HG03575 (cell line): ENCODE results near the gene CIDEA.
"Not testable (repeated sequence)": the region's sequence is repeated elsewhere in the genome, so short reads cannot be mapped to it uniquely, and the experiment has no call there.

Experiments
- ATAC-seq: cut with Tn5 transposase; IDR thresholded peaks from one replicate; pipeline ENCODE4 v1.9.1; 2021; ENCODE audit not compliant: unreplicated experiment, insufficient number of reproducible peaks, low FRiP score; ENCODE audit errors: extremely low read depth

The CIDEA gene

DNA sequence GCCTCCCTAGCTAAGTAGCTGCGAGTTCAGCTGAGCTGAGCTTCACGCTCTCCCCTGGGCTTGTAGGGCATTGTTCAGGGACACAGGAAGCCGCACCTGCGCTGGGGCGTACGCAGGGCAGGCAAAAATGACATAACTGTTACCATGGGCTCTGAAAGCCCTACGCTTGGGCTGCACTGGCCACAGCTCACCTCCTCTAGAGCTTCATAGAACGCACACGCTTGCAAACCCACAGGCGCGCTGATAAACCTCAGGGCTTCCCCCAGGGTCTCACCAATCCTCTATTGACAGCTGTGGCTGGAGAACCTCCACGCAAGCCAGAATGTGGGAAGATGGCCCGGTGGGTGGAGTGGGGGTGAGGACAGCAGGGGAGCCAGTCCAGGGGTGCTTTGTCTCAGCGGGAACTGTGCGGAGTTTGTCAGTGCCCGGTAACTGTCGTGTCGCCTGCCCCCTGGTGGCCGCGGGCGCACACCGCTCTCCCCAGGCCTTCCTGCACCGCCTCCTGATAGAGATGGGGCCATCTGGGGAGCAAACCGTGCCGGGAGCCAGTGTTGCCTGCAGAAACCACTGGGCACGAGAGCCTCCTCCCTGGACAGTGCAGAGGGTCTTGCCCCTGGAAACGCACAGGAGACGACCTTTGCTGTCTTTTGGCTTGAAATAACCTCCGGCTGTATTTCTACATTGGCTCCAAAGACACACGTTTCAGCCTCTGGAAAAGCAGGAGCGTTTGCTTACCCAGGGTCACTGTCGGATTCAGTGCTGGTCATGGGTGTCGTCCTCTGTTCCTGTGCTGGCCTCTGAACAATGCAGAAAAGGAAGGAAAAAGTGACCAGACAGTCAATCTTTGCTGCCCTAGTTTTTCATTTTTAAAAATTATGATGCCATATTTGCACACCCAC is 17.0 kb upstream of the CIDEA start:
- no peak for ATAC-seq

DNA sequence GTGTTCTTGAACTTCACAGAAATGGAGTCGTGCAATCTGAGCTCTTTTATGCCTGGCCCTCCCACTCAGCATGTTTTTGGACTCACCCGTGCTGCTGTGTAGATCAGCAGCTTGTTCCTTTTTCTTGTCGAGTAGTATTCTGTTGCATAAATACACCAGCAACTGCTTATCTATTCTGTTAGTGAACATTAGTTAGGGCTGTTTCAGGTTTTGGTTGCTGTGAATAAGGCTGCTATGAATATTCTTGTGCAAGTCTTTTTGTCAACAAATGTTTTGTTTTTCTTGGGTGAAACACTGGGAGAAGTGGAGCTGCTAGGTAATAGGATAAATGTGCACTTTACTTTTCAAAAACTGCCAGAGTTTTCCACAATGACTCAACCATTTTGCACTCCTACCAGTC is 15.3 kb upstream of the CIDEA start:
- ATAC-seq, result no peak

DNA sequence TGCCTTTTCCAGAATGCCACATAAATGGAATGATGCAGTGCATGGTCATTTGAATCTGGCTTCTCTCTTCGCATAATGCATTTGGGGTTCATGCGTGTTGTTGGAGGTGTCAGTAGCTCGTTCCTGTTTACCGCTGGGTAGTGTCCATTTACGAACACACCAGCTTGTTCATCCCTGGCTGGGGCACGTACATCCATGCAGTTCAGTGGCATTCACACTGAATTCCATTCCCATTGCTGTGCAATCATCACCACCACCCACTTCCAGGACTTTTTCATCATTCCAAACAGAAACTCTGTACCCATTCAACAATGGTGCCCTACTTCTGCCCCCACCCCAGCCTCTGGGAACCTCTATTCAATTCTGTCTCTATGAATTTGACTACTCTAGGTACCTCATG is 14.7 kb upstream of the CIDEA start:
- no peak for ATAC-seq

DNA sequence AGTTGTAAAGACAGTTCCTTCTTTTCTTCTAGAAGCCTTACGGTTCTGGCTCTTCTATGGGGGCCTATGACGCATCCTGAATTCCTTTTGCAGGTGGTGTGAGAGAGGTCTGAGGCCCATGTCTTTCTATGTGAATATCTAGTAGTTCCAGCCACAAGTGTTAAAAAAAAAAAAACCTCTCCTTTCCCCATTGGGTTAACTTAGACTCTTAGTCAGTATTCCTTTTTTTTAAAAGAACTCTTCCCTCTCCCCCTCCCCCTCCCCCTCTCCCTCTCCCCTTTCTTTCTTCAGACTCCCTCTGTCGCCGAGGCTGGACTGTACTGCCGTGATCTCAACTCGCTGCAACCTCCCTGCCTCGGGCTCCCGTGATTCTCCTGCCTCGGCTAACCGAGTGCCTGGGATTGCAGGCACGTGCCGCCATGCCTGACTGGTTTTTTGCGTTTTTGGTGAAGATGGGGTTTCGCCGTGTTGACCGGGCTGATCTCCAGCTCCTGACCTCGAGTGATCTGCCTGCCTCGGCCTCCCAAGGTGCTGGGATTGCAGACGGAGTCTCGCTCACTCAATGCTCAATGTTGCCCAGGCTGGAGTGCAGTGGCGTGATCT is 11.4 kb upstream of the CIDEA start:
- no peak for ATAC-seq

DNA sequence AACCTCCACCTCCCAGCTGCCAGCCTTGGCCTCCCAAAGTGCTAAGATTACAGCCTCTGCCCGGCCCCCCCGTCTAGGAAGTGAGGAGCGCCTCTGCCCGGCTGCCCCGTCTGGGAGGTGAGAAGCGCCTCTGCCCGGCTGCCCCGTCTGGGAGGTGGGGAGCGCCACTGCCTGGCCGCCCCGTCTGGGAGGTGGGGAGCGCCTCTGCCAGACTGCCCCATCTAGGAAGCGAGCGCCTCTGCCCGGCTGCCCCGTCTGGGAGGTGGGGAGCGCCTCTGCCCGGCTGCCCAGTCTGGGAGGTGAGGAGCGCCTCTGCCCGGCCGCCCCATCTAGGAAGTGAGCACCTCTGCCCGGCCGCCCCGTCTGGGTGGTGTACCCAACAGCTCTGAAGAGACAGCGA is 10.9 kb upstream of the CIDEA start:
- ATAC-seq, result not testable (repeated sequence)

DNA sequence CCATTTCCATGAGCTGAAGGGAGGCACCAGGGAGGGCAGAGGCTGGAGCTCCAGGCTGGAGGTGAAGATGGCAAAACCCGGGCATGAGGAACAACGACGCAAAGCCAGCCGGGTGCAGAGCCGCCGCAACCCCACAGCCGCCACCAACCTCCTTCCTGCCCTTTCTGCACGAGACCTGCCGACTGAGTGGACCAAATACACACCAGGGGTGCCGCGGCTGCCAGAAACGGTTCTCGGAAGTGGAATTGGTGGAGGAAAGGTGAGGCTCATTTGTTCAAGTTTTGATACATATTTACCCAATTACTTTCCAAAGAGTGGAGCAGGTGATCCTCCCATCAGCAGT is 8.4 kb upstream of the CIDEA start:
- no peak for ATAC-seq

DNA sequence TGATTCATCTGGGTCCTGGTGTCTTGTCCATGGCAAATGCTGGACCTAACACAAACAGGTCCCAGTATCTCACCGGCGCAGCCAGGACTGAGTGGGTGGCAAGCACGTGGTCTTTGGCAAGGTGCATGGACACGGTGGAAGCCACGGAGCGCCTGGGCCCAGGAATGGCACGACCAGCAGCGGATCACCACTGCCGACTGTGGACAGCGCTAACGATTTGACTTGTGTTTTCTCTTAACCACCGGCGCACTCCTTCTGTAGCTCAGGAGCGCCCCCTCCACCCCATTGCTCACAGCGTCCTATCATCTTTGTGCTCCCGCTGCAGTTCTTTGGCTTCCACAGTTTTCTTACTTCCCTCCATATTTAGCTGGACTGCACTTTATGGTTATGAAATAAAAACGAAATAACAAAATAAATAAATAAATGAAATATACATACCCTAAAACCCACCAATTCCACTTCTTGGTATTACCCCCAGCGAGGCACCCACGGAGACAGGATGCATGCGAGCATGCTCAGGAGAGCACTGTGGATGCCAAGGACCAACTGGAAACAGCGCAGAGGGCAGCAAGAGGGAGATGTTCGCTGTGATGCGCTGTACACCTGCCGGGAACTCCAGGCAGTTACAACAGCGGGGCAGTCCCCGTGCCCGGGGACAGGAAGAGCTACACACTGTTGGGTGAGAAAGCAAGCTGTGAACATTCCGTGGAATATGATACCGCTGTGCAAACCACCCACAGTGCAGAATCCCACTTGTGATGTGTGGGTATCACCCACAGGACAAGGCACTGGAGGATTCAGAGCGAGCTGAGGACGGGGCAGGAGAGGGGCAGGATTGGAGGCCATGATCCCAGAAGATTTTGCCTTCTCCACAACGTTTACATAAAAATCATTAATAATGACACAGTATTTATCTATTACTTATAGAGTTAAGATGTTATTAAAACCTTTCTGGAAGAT is 7.0 kb upstream of the CIDEA start:
- ATAC-seq, result no peak

DNA sequence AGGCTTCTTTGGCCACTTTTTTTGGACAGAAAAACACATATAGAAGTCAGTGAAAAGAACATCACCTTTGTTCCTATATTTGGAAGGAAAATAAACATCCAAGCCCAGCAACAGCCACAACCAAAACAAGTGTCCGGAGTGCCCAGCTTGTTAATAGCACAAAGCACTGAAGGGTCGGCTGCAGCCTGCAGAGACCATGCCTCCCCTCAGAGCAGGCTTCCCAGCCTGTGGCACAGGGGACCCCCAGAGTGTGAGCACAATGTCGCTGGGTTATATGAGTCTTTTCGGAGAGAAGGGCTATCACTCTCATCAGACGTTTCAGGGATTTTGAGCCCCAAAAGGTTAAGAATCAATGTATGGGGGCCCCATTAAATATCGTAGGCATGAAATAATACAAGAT is 6.2 kb upstream of the CIDEA start:
- ATAC-seq, result no peak

DNA sequence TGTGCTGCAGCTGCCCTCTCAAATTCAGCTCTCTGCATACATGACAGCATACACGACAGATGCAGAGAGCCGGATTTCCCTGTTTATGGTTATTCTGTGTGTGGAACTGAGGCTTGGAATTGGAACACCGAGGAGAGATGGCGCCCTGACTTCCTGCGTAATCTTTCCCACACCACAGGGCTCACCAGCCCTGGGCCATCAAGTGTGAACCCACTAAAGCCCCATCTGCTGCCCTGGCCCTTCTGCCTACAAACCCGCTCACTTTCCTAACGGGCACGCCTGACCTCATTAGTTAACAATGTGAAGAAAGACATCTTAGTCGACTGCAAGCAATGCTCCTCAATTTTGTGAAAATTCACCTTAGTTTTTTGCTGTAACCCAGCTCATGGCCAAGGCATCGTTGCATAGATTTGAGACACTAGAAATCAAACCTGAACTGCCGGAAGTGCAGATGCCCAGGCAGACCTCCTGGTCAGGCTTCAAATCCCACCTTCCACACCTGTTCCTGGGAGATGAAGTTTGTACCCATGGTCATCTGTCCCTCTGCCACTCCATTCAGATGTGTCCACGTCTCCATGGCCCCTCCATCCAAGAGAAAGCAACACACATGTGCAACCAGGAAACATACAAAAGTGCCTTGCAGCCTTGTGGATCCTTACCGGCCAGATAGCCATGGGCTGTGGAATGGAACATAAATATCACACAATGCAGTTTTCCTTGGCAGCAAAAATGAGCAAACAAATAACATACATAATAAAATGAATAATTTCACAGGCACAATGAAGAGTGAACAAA is 5.0 kb upstream of the CIDEA start:
- no peak for ATAC-seq

DNA sequence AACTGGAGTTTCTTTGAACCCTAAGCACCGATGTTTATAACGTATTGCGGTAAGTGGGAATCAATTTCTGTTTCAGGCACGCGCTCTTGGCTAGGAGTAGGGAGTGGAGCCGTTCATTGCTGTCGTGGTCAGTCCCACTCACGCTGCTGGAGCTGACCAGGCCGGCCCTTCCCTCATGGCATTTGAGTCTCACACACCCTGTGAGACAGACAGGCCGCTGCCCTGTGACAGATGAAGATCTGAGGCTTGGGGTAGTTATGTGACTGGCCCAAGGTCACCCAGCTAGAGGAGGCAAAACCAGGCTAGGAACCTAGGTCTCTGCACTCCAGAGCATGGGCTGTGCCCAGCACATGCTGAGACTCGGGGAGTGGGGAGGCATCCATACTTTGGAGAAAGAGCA is 2.9 kb upstream of the CIDEA start:
- ATAC-seq, result no peak

DNA sequence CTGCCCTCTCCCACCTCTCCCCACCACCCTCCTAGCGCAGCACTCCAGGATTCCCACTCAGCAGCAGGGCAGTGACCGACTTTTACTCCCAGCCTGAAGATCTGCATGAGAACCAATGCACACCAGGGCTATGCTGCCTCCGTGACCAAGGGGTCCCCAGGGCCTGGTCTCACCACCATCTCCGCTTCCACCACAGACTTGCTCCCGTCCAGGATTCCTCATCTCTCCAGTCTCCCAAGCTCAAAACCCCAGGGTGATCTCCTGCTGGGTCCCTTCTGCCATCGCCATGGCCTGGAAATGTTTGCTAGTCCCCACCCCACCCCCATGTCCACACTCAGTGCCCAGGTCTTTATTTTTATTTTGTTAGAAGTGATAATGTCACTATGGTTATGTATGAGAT is 2.1 kb upstream of the CIDEA start:
- ATAC-seq, result no peak

DNA sequence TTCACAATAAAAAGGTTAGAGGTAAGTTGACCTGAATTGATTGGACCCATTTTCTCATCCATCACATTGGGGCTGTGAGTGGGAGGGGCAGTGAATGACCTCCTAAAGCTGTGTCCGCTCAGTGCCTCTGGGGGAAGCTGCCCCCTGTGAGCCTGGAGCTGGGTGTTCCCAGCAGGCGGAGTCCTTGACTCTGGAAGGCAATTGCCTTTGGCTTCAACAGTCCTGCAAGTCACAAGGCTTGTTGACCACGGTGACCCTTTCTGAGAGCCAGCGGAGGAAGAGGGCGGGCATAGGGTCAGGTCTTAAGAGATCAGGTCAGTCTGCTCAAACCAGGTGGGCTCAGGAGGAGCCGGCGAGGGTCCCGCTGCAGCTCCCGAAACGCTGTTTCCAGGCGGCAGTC is 1.1 kb upstream of the CIDEA start:
- no peak for ATAC-seq

DNA sequence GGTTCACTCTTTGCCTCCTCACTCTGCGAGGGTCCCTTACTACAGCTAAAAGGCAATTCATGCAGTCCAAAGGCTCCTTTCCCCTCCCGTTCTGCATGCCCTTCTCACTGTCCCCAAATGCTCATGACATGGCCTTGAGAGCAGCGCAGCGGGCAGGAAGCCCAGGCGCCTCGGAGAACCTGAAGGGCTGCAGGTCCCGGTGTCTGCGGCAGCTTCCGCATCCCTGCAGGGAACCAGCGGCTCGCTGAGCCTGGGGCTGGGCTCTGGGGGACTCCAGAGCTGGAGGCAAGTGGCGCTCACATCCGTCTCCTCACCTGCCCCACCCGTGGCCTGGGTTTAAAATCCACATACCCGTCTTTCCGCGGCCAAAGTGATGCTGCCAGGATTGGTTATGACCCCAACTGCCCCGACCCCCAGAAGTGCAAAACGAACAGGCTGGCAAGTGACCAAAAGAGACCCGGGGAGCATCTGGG is 462 bp upstream of the CIDEA start:
- no peak for ATAC-seq

DNA sequence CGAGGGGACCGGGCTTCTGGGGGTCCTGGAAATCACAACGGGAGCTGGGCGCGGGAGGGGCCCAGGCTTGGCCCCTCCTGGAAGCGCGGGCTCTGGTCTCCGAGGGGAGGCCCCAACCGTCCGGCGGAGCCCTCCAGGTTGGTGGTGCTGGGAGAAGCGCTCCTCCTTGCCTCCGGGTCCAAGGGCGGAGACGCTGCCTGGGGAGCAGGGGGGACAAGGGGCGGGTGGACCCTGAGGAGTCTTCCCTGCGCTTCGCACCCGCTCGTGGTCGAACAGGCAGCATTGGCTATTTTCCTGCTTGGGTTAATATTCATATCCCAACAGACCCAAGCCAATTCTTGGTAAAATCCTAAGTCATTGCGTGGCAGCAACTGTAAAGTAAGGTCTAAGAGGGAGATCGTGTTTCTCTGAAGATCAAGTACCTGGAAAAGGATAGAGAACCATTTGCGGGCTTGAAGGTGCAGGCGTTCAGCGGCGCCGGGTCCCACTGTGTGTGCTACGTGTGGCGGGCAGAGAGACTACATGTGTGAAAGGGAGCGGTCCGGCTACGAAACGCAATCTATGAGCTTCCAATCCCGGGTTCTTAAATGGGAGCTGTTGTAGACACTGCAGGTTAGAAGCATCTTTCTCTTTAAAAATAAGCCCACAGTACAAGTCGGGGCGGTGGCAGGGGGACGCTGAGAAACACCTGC is 805 bp downstream of the CIDEA start:
- no peak for ATAC-seq

DNA sequence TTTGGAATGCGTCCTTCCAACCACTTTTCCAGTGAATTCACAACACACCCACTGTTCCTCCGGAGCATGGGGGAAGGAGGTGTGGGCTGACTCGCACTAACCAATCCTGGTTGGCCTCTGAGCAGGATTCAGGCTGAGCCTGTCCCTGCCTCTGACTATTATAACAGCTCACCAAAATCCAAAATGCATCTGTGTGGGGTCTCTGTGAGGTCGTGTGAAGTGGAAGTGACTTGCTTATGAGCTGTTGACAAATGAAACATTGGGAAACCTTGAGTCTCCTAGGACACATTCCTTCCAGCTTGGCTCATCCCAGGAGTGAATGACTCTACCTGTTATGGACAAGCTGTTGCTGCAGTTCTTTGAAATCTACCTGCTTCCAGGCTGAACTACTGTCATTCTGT is 1.5 kb downstream of the CIDEA start:
- ATAC-seq, result no peak

DNA sequence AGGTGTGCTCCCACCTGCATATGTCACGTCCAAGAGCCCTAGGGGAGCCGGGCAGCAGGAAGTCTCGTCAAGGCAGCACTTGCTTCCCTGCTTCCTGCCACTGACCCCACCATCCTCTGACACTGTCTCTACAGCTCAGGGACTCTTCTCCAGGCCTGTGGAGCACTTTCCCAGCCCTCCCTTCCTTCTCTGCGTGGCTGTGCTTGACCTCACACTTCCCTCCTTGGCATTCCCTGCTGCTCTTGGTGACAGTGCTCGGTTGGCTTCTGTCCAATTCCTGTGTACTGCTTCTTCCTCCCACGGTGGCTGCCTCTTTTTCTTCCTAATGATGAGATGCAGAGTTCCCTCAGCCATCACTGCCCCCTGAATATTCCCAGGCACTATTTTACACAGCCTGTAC is 2.8 kb downstream of the CIDEA start:
- no peak for ATAC-seq

DNA sequence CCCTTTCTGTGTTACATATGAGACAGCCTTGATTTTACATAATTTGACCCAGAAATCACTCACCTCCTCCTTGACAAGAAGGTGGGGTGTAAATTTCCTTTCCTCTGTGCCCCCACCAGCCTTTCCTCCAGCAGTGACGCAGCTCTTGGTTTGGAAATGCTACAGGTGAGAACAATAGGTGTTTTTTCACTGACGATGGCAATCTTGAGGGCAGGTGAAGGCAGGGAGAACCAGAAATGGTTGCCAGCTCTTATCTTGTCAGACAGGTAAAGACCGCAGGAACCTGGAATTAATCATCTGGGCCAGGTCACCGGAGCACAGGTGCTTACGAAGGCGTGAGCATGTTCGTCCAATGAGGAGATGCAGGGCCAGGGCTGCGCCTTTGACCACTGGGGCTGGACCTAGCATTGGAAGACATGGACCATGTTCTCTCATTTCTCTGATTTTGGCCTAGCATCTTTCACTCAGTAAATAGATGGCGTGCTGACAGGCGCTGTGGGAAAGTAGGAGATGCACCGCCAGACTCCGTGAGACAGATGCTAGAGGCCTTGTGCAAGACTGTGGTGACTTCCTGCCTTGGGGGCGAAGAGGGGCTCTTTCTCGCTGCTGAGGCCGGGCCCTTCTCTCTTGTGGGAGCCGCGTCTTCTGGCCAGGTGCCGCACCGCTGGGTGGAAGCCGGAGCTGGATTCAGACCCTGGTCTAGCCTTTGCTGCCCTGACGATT is 4.0 kb downstream of the CIDEA start:
- no peak for ATAC-seq
